Sciatic nerve (tissue), 2 donors: ENCODE data around the gene XIRP1. TPM values are rescaled to one million over a fixed set of nuclear protein-coding genes. Genes with fewer than 3 reads are reported as not detected.

Experiments used
- ATAC-seq: fragments of 200-7000 bp; cut with Tn5 transposase; one replicate; pipeline ENCODE4 v1.9.1; 2020; ENCODE audit warnings: mild to moderate bottlenecking, moderate library complexity
- DNase-seq: peaks from one replicate; pipeline ENCODE4 v3.0.0-alpha.2; 2020; ENCODE audit warnings: low spot score
- intact Hi-C: fragments of 100-400 bp; cut with DNase I; formaldehyde crosslinking; loops from one replicate; pipeline ENCODE4 v1.14.2; 2022
- total RNA-seq: library from RNA; stranded (reverse); fragmentation: NEBNext Ultra II Directional; extraction: Animal tissue kit (Norgen Biotek cat#: 25700); gene quantifications from one replicate; pipeline ENCODE4 v1.2.1, GENCODE V29; 2021
- donor health status: DM: no; HTN: no; CAD: no.
- donor health status: DM: no; HTN: no; CAD: no.

The XIRP1 gene
- total RNA-seq, 1 donor from 2014 or later: 0.04 TPM

DNA sequence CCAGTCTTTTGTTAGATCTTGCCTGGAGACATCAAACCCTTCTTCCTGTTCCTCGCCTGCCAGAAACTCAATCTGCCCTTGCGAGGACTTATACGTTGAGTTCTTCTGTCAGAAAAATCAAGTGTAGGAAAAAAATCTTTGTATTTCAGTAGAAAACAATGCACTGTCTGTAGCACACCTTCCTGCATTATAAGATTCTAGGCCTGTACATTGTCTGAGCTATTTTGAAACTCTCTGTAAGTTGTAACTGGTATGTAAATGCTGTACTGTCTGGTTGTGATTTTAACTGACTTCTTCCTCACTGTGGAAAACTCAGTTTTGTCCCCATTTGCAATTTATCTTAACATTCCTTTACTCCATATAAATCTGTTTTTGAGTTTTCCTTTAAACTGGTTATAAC, 17.7 kb upstream of the XIRP1 start:
- DNase-seq: no peak
- ATAC-seq: no peak
- intact Hi-C loops: no loop called here

- intact Hi-C loops: no loop called here
- ATAC-seq (no peak), DNase-seq (no peak)
These were observed 17.1 kb upstream of the XIRP1 start for GRCh38 chr3:39209329-39209970.

DNA sequence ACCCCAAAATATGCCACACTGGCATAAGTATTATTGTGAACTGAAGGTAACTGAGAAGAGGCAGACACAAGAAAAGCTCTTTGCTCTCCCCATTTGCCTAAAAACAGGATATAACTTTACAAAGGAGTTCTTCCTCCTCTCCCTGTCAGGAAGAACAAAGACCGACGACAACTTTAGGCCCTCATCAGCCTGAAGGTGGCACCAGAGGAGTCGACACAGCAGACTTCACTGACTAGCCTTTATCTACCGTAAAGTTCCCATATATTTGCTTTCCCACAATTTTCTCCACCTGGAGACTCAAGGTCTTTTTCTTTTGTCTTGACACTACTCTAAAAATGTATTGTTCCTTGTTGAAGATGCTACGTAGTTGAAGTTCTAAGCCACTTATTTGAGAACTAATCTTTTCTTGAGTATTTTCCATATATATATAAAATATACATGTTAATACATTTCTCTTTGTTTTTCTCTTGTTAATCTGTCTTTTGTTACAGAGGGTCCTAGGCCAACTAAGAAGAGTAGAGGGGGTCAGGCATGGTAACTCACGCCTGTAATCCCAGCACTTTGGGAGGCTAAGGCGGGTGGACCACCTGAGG, 16.2 kb upstream of the XIRP1 start:
- intact Hi-C loops: no loop called here
- DNase-seq: peak; percentile 69

GRCh38 chr3:39207361-39208186, 15.2 kb upstream of the XIRP1 start:
- DNase-seq (no peak), ATAC-seq (no peak)
- intact Hi-C loops: no loop called here

More for the DNA sequence above, 16.2 kb upstream of the XIRP1 start:
- peak; percentile 85 for ATAC-seq

DNA sequence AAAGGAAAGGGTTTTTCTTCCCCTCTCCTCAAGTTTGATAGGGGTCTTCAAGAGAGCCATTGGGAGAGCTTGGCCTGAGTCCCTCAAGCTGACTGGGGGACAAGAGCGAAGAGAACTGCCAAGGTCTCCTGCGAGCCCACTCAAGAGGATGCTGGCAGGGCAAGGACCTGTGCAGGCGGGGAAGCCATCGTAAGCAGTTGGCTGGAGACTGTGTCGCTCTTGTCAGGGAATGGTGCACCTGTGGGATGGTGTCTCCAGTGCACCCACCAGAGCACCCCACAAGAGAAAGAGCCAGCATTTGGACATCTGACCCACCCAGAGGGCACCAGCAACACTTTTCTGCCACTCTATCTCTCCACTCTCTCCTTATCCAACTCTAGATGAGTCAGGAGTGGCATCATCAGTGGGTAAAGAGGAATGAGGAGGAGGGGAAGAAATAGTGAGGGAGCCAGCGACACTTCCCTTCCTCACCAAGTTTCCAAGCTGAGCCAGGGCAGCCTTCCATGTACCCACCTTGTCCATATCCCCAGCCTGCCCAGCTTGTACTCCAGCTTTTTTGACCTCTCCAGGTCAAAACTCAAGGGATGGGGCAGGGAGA, 13.6 kb upstream of the XIRP1 start:
- ATAC-seq (no peak), DNase-seq (no peak)
- intact Hi-C loops: no loop called here

DNA sequence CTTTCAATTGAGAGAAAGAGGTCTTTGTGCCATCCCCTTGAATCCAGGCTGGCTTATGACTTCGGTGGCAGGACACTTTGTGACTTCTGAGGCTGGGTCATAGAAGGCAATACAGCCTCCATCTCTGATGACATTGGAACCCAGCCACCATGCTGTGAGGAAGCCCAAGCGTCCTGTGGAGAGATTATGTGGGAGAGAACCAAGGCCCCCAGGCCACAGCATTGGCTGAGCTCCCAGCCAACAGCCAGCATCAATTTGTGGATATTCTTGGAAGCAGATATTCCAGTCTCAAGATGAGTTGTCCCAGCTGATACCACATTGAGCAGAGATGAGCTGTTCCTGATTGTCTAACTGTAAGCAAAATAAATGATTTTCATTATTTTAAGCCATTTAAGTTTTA, 12.7 kb upstream of the XIRP1 start:
- ATAC-seq: no peak
- DNase-seq: no peak
- intact Hi-C loops: no loop called here

GRCh38 chr3:39203860-39204259, 11.5 kb upstream of the XIRP1 start:
- intact Hi-C loops: no loop called here
- no peak for ATAC-seq
- DNase-seq: no peak

DNA sequence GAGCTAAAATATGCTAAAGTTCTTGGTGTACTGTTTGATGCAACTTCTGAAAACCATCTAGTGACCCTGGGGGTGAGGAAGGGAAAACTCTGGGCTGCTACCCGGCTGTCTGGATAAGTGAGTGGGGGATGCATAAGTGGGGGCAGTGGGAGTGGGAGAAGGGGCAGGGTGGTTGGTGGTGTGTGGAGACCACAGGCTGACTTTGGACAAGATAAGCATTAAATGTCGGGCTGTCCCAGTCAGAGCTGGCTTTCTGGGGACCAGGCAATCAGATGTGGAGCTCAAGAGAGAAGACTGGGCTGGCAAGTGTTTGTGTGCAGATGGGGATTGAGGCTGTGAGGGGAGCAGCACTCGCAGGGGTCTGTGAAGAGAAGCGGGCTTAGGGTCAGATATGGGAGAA, 11.0 kb upstream of the XIRP1 start:
- DNase-seq (no peak), ATAC-seq (no peak)
- intact Hi-C loops: no loop called here

- ATAC-seq: no peak
- intact Hi-C loops: no loop called here
- no peak for DNase-seq
These were observed 9.7 kb upstream of the XIRP1 start for GRCh38 chr3:39202094-39202493.

DNA sequence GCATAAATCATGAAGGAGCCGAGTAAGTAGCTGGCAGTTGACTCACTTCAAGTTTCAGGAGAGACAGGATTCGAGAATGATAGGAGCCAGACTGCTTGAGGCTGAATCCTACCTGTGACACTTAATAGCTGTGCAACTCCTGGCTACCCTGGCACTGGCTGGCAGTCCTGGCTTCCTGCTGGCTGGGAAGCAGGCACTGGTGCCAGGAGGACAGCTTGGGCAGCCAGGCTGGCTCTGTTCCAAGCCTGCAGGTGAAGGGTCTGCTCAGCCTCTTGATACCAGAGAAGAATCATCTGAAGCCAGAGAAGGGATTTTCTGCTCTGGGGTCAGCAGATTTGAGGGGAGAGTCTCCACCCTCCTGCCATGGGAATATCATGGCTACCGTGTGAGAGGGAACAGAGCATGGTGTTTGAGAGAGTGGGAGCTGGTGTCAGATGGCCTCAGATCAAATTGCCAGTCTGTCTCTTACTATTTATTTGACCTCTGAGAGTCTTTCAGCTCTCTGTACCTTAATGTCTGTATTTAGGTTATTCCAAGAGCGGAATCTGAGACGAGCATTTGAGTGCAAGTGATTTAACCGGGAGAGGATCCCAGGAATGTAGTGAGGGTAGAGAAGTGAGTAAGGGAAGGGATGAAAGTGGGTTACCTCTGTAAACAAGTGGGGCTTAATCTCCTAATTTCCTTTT, 4.4 kb upstream of the XIRP1 start:
- no peak for DNase-seq
- intact Hi-C loops: no loop called here
- no peak for ATAC-seq

- ATAC-seq (no peak), DNase-seq (no peak)
- intact Hi-C loops: no loop called here
These were observed 3.6 kb upstream of the XIRP1 start for GRCh38 chr3:39196034-39196433.

DNA sequence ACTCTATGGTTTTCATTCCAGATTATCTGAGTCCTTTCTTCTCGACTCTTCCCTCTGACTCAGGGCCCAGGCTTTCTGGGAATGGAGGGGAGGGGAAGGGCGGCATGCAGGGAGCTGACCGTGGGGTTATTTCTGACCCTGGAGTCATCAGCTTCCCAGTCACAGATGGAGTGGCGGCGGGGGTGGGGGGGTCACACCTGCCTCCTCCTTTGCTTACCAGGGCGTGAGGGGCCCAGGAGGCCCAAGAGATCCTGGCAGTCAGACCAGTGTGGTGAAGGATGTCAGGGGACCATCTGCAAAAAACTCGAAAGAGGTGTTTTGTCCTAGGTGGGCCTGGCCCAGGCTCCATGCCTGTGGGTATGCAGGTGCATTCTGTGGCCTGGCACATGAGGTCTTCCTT, 996 bp upstream of the XIRP1 start:
- intact Hi-C loops: no loop called here
- ATAC-seq (no peak), DNase-seq (no peak)

DNA sequence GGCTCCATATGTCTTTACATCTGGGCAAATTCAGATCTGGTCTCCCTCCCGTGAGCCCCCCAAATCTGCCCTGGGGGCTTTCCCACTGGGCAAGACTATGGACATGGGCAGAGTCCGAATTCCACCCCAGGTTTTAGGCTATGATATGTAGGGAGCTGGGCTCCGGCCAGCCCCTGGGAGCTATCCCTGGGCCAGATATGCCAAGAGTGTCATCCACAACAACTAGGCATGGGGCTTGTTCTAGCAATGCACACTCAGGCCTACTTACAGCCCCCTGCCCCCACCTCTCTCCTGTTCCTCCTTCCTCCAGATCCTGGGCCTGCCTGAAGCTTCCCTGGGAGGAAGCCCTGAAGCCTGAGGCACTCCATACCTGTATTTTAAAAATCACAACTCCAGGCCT, 622 bp downstream of the XIRP1 start:
- intact Hi-C loops: no loop called here
- DNase-seq (no peak), ATAC-seq (no peak)

- DNase-seq: no peak
- intact Hi-C loops: no loop called here
- no peak for ATAC-seq
These were observed 1.3 kb downstream of the XIRP1 start for GRCh38 chr3:39191111-39191510.

DNA sequence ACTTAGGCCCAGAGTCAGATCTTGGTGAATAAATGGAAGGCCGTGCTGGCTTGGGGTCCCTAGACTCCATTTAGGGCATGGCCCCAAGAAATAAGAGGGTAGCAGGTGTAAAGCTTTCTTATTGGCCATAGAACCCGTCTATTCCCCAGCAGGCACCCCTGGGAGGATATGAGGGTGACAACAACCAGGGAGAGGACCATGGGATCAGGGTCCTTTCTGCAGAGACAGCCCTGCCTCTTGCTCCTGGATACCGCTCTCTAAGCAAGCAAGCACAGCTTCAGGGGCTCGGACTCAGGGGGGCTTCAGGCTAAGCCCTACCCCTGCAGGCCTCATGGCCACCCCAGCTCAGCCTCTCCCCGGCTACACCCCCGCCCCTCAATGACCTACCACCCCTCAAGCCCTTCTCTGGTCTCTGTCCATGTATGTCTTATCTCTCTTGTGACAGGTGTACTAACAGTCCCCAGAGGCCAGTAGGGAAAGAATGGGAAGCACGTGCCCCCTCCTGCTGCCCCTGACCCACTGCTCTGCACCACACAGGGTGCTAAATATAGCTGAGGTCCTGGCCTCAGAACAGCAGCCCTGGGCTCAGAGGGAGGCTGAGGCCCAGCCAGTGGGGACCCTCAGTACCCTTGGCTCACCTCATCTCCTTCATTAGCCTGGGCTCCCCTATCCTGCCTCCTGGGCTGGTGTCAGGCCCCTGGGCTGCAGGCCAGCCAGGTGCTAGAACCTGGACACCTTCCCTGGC, 1.9 kb downstream of the XIRP1 start:
- intact Hi-C loops: no loop called here
- no peak for ATAC-seq
- DNase-seq: no peak

DNA sequence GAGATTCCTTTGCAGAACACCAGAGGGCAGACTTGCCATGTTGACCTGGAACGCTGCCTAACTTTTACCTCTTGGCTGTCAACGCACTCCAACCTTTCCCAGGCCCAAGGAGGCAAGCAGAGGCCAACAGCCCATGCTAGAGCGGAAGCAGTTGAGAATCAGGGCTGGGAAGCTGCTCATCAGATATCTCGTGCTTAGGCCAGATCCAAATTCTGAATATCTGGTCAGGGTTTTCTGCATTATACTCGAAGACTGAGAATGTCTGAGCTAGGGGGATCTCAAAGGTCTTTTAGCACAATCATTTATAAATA, 2.5 kb downstream of the XIRP1 start:
- no peak for DNase-seq
- peak; percentile 65 for ATAC-seq
- intact Hi-C loops: loop anchor here (5.0 kb wide), 1 partner anchor 102 kb away; no protein-coding TSS in a partner anchor

DNA sequence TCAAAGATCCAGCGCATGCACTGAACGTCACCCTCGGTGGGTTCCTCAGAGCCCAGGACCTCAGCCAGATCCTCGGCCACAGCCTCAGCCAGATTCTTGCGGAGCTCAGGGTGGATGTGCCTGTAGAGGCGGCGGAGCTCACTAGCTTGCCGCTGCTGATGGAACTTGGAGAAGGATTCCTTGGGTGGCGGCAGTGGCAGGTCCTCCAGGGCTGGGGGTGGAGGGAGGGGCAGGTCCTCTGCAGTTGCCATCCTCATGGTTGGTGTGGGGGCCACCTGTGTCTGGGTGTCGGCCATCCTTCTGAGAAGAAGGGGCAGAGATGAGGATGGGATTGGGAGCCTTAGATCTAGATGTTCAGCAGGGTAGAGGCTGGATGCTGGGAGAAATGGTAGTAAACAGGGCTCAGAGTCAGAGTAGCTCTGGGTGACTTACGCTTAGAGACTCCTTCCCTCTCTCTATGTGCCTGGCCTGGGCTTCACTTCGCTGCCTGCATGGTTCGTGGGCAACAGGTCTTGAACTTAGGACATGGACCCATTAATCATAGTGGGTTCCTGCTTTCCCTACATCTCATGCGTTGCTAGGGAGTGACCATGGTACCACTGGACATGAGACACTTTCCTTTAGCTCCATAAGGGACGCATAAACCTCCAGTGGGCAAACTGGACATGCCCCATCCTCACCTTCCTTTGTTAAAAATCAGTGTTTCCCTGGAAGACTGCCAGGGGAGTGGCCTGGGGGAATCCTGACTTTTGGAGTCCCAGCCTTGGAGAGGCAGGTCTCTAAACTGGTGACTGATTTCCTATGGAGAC, 3.0 kb downstream of the XIRP1 start:
- intact Hi-C loops: loop anchor here (5.0 kb wide), 1 partner anchor 103 kb away; no protein-coding TSS in a partner anchor
- no peak for ATAC-seq
- DNase-seq: no peak
